ENCODE measurements around the gene NHERF2. TPM values are rescaled to one million over a fixed set of nuclear protein-coding genes. Genes with fewer than 3 reads are reported as not detected.

The NHERF2 gene
- total RNA-seq, 2 experiments from 2014 or later: 1.9 to 2.0 TPM

DNA sequence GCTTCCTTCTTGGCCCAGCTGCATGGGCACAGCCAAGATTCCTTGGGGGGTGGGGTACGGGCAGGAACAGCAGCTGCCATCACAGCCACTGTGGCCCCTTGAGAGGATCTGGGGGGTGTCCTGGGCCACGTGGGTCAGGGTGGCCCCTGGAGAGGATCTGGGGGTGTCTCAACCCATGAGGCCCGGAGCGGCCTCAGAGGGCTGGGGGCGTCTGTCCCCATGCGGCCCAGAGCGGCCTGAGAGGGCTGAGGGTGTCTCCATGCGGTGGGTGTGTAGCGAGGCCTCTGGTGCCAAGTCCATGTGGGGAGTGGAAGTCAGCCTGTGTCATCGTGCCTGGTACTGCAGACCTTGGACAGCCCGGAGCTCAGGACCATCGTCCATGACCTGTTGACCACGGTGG, 34.8 kb downstream of the NHERF2 start:
- intact Hi-C loops (cut with DNase I, micrococcal nuclease): no loop called here
- TF ChIP-seq, protein P1, sequence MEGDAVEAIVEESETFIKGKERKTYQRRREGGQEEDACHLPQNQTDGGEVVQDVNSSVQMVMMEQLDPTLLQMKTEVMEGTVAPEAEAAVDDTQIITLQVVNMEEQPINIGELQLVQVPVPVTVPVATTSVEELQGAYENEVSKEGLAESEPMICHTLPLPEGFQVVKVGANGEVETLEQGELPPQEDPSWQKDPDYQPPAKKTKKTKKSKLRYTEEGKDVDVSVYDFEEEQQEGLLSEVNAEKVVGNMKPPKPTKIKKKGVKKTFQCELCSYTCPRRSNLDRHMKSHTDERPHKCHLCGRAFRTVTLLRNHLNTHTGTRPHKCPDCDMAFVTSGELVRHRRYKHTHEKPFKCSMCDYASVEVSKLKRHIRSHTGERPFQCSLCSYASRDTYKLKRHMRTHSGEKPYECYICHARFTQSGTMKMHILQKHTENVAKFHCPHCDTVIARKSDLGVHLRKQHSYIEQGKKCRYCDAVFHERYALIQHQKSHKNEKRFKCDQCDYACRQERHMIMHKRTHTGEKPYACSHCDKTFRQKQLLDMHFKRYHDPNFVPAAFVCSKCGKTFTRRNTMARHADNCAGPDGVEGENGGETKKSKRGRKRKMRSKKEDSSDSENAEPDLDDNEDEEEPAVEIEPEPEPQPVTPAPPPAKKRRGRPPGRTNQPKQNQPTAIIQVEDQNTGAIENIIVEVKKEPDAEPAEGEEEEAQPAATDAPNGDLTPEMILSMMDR (IDR thresholded peaks at IDR 0.05): no peak
- H3K4me1 ChIP-seq (ENCODE audit: insufficient read depth, low read length): no peaks in the 10 kb centered on the region
- no peaks in the 10 kb centered on the region for H3K27me3 ChIP-seq (ENCODE audit: control insufficient read depth in 1 of 2, insufficient read depth in 2 of 2, low read length in 2 of 2)
- ChIA-PET POLR2A (no interaction called here), CTCF (no interaction called here)
- Mint-ChIP-seq H3K9me3 (no peaks in the 10 kb centered on the region), H3K36me3 (ENCODE audit: low read depth) (peaks cover 30% of the 10 kb centered on the region), H3K27me3 (no peaks in the 10 kb centered on the region), H3K4me1 (ENCODE audit: low read depth) (no peaks in the 10 kb centered on the region), H3K4me3 (no peak overlapping the region), H3K27ac (no peak overlapping the region)
- no peak overlapping the region for H3K4me3 ChIP-seq (ENCODE audit: low read length)
- no peaks in the 10 kb centered on the region for H3K9me3 ChIP-seq (ENCODE audit: control insufficient read depth in 1 of 2, insufficient read depth in 1 of 2, low read length in 2 of 2)
- H3K36me3 ChIP-seq (ENCODE audit: insufficient read depth, low read length): peaks cover 65% of the 10 kb centered on the region
- DNase-seq (no peak), ATAC-seq (ENCODE audit: poor library complexity) (no peak)
- no peak overlapping the region for H3K27ac ChIP-seq (ENCODE audit: low read depth in 1 of 2, low read length in 2 of 2)

DNA sequence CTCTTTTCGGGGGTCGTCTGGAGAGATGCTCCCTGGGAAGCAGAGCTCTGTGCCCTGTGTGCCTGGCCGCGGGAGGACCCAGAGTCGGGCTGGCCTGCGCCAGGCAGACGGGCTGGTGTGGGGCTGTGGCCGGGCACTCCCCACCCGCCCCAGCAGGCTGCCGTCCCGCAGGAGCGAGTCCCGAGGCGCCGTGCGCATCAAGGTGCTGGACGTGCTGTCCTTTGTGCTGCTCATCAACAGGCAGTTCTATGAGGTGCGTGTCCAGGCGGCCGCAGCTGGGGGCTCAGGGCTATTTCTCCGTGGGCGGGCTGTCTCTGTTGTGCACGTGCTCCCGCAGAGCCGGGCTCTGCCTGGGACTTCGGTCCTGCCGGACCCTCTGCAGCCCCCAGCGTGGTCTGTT, 36.1 kb downstream of the NHERF2 start:
- H3K36me3 ChIP-seq (ENCODE audit: insufficient read depth, low read length): peaks cover 61% of the 10 kb centered on the region
- intact Hi-C loops (cut with DNase I, micrococcal nuclease): no loop called here
- no peaks in the 10 kb centered on the region for H3K27me3 ChIP-seq (ENCODE audit: control insufficient read depth in 1 of 2, insufficient read depth in 2 of 2, low read length in 2 of 2)
- H3K4me3 Mint-ChIP-seq: no peak overlapping the region
- H3K27me3 Mint-ChIP-seq: no peaks in the 10 kb centered on the region
- H3K9me3 ChIP-seq (ENCODE audit: control insufficient read depth in 1 of 2, insufficient read depth in 1 of 2, low read length in 2 of 2): no peaks in the 10 kb centered on the region
- no peak for ATAC-seq (ENCODE audit: poor library complexity)
- H3K36me3 Mint-ChIP-seq (ENCODE audit: low read depth): peaks cover 30% of the 10 kb centered on the region
- CTCF ChIA-PET: no interaction called here
- TF ChIP-seq, protein P1 (IDR thresholded peaks at IDR 0.05): no peak
- H3K27ac ChIP-seq (ENCODE audit: low read depth in 1 of 2, low read length in 2 of 2): no peak overlapping the region
- no peaks in the 10 kb centered on the region for H3K4me1 ChIP-seq (ENCODE audit: insufficient read depth, low read length)
- no peaks in the 10 kb centered on the region for H3K4me1 Mint-ChIP-seq (ENCODE audit: low read depth)
- H3K27ac Mint-ChIP-seq: no peak overlapping the region
- DNase-seq: no peak
- no peaks in the 10 kb centered on the region for H3K9me3 Mint-ChIP-seq
- POLR2A ChIA-PET: no interaction called here
- no peak overlapping the region for H3K4me3 ChIP-seq (ENCODE audit: low read length)

DNA sequence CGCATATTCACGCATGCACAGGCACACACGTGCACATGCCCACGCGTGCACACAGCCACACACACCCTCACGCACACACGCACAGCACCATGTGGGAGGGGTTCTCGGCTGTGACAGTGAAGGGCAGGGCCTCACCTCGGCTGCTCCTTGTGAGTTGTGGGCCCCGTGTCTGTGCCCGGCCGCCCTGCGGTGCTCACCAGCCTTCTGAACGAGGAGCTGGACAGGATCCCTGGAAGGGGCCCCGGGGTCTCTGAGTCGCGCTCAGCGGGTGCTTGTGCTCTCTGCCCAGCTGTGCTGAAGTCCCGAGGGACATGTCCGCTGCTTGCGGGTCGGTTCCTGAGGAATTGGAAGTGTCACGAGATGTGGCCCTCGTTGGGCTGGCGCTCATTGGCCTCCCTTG, 37.2 kb downstream of the NHERF2 start:
- H3K27me3 Mint-ChIP-seq: no peaks in the 10 kb centered on the region
- DNase-seq (no peak), ATAC-seq (ENCODE audit: poor library complexity) (no peak)
- Histone ChIP-seq H3K9me3 (ENCODE audit: control insufficient read depth in 1 of 2, insufficient read depth in 1 of 2, low read length in 2 of 2) (no peaks in the 10 kb centered on the region), H3K27me3 (ENCODE audit: control insufficient read depth in 1 of 2, insufficient read depth in 2 of 2, low read length in 2 of 2) (no peaks in the 10 kb centered on the region), H3K27ac (ENCODE audit: low read depth in 1 of 2, low read length in 2 of 2) (no peak overlapping the region), H3K36me3 (ENCODE audit: insufficient read depth, low read length) (peaks cover 58% of the 10 kb centered on the region), H3K4me3 (ENCODE audit: low read length) (no peak overlapping the region), H3K4me1 (ENCODE audit: insufficient read depth, low read length) (no peaks in the 10 kb centered on the region)
- no peak overlapping the region for H3K27ac Mint-ChIP-seq
- no peaks in the 10 kb centered on the region for H3K4me1 Mint-ChIP-seq (ENCODE audit: low read depth)
- no peak overlapping the region for H3K4me3 Mint-ChIP-seq
- TF ChIP-seq, protein P1 (IDR thresholded peaks at IDR 0.05): no peak
- peaks cover 21% of the 10 kb centered on the region for H3K36me3 Mint-ChIP-seq (ENCODE audit: low read depth)
- CTCF ChIA-PET: no interaction called here
- POLR2A ChIA-PET: no interaction called here
- intact Hi-C loops (cut with DNase I, micrococcal nuclease): no loop called here
- H3K9me3 Mint-ChIP-seq: no peaks in the 10 kb centered on the region

All from CD4-positive, alpha-beta T cell (primary cell).